ENCODE results near the gene LRP1B. TPM values are rescaled to one million over a fixed set of nuclear protein-coding genes. Genes with fewer than 3 reads are reported as not detected.

LRP1B gene
- polyA plus RNA-seq, 1 of the 3 experiments (the other 2 are of a cell fraction), result 0.28 TPM

DNA sequence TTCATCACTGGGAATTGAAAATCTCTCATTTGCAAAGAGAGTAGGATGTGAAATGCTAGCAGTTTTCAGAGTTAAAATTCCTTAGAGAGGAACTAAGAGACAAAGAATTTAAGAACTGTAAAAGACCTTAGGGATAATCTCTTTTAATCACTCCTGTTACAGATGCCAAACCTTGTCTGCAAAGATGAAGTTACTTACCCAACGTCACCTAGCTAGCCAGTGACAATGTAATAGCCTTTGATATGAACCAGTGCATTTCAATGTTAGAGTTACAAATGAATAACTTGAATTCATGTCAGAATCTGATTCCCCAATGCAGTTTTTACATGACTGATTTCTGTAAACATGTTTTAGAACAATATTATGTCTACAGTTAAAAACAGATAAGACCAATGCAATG lies 190.1 kb downstream of the LRP1B start:
- no peak overlapping the region for H3K9ac ChIP-seq
- H3K36me3 ChIP-seq (replicated peaks in 1 of 2; ENCODE audit: control insufficient read depth in 1 of 2, insufficient read depth in 2 of 2, low read length in 1 of 2), result no peaks in the 10 kb centered on the region
- ChIA-PET POLR2A (no interaction called here), CTCF (interaction anchor here (0.8 to 1.7 kb wide), 2 partner anchors 15 to 385 kb away, joined by 3 read pairs; no protein-coding TSS in a partner anchor)
- TF ChIP-seq FOXM1 (IDR thresholded peaks at IDR 0.05; ENCODE audit: low read depth) (no peak), FOXJ3 (CRISPR knock-in tag; IDR thresholded peaks at IDR 0.05) (no peak), RCOR1 (IDR thresholded peaks at IDR 0.05; ENCODE audit: low read length) (no peak), YY1 (IDR thresholded peaks at IDR 0.05; ENCODE audit: low read depth) (no peak), SIN3A (IDR thresholded peaks at IDR 0.05; ENCODE audit: borderline replicate concordance, low read depth, low read length) (no peak), GABPA (IDR thresholded peaks at IDR 0.05; ENCODE audit: low read depth) (no peak), EP300 (IDR thresholded peaks at IDR 0.05; ENCODE audit: borderline replicate concordance in 1 of 2, low read depth in 1 of 2, low read length in 1 of 2) (no peak), ELF1 (IDR thresholded peaks at IDR 0.05) (no peak), EZH2phosphoT487 (IDR thresholded peaks at IDR 0.05; ENCODE audit: borderline replicate concordance, low read depth) (no peak), MEF2A (IDR thresholded peaks at IDR 0.05; ENCODE audit: borderline replicate concordance, low read depth) (no peak), JUND (IDR thresholded peaks at IDR 0.05) (no peak)
- TF ChIP-seq, protein P1, sequence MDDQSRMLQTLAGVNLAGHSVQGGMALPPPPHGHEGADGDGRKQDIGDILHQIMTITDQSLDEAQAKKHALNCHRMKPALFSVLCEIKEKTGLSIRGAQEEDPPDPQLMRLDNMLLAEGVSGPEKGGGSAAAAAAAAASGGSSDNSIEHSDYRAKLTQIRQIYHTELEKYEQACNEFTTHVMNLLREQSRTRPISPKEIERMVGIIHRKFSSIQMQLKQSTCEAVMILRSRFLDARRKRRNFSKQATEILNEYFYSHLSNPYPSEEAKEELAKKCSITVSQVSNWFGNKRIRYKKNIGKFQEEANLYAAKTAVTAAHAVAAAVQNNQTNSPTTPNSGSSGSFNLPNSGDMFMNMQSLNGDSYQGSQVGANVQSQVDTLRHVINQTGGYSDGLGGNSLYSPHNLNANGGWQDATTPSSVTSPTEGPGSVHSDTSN (IDR thresholded peaks at IDR 0.05), result no peak
- TF ChIP-seq, protein P2, sequence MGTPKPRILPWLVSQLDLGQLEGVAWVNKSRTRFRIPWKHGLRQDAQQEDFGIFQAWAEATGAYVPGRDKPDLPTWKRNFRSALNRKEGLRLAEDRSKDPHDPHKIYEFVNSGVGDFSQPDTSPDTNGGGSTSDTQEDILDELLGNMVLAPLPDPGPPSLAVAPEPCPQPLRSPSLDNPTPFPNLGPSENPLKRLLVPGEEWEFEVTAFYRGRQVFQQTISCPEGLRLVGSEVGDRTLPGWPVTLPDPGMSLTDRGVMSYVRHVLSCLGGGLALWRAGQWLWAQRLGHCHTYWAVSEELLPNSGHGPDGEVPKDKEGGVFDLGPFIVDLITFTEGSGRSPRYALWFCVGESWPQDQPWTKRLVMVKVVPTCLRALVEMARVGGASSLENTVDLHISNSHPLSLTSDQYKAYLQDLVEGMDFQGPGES (IDR thresholded peaks at IDR 0.05; ENCODE audit: low read depth, low read length), result no peak
- no peak overlapping the region for H2AFZ ChIP-seq (ENCODE audit: low read depth)
- H3K4me2 ChIP-seq, result no peak overlapping the region
- H3K79me2 ChIP-seq (ENCODE audit: insufficient read depth), result no peaks in the 10 kb centered on the region
- H3F3A ChIP-seq (replicated peaks; ENCODE audit: insufficient read depth), result no peaks in the 10 kb centered on the region
- DNase-seq, result no peak
- 76% methylated on average over 1 of the region's 1 CpG for WGBS (ENCODE audit: low lambda C conversion rate)
- H3K27ac ChIP-seq (ENCODE audit: low read depth in 2 of 2, low read length in 1 of 2), result no peak overlapping the region; a peak in 1 of 4 replicates
- no peaks in the 10 kb centered on the region for H3K9me2 ChIP-seq
- no peaks in the 10 kb centered on the region for H4K20me1 ChIP-seq (ENCODE audit: insufficient read depth)
- no peaks in the 10 kb centered on the region for H3K9me3 ChIP-seq
- H3K4me3 ChIP-seq (ENCODE audit: low read depth in 2 of 2, low read length in 1 of 2), result no peak overlapping the region
- H3K27me3 ChIP-seq (ENCODE audit: insufficient read depth), result no peaks in the 10 kb centered on the region
- peaks cover 0 to 5% of the 10 kb centered on the region in 2 experiments; a peak in 3 of 4 replicates for H3K4me1 ChIP-seq (ENCODE audit: control insufficient read depth in 1 of 2, insufficient read depth in 2 of 2, low read depth in 1 of 2, low read length in 1 of 2)

DNA sequence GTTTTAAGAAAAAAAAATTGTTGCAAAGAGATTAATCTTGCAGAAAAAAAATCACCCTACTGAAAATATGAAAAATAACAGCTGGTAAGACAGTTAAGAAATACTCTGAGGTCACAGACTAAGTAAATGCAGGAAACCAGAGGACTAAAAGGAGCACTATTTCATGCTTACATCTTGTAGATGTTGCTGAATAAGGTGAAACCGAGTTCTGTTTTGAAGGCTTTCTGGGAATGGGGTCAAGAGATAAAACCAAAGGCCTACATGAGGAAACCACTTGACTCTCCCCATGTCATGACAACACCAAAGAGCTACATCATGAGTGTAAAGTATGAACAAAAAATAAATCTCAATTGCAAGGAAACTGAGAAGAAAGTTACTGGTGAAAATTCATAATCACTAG lies 197.6 kb downstream of the LRP1B start:
- POLR2A ChIA-PET, result no interaction called here

More for the DNA sequence above, 197.6 kb downstream of the LRP1B start:
- TF ChIP-seq, protein P1 (IDR thresholded peaks at IDR 0.05), result no peak
- TF ChIP-seq EZH2phosphoT487 (IDR thresholded peaks at IDR 0.05; ENCODE audit: borderline replicate concordance, low read depth) (no peak), SIN3A (IDR thresholded peaks at IDR 0.05; ENCODE audit: borderline replicate concordance, low read depth, low read length) (no peak)
- no peaks in the 10 kb centered on the region for H4K20me1 ChIP-seq (ENCODE audit: insufficient read depth)
- no peak for DNase-seq
- H3K9me3 ChIP-seq, result no peaks in the 10 kb centered on the region
- H3K4me1 ChIP-seq (ENCODE audit: control insufficient read depth in 1 of 2, insufficient read depth in 2 of 2, low read depth in 1 of 2, low read length in 1 of 2), result peaks cover 0 to 16% of the 10 kb centered on the region in 2 experiments; a peak in 1 of 4 replicates
- CTCF ChIA-PET, result no interaction called here
- no peak overlapping the region for H3K4me2 ChIP-seq
- H2AFZ ChIP-seq (ENCODE audit: low read depth), result no peak overlapping the region
- no peaks in the 10 kb centered on the region for H3K36me3 ChIP-seq (replicated peaks in 1 of 2; ENCODE audit: control insufficient read depth in 1 of 2, insufficient read depth in 2 of 2, low read length in 1 of 2)
- no peaks in the 10 kb centered on the region for H3K27me3 ChIP-seq (ENCODE audit: insufficient read depth)
- H3K9ac ChIP-seq, result no peak overlapping the region
- H3K27ac ChIP-seq (ENCODE audit: low read depth in 2 of 2, low read length in 1 of 2), result no peak overlapping the region; a peak in 1 of 4 replicates
- H3K79me2 ChIP-seq (ENCODE audit: insufficient read depth), result no peaks in the 10 kb centered on the region
- WGBS (ENCODE audit: low lambda C conversion rate), result 62% methylated on average over 1 of the region's 1 CpG
- no peaks in the 10 kb centered on the region for H3F3A ChIP-seq (replicated peaks; ENCODE audit: insufficient read depth)
- no peak overlapping the region for H3K4me3 ChIP-seq (ENCODE audit: low read depth in 2 of 2, low read length in 1 of 2)
- H3K9me2 ChIP-seq, result no peaks in the 10 kb centered on the region
